ENCODE data around the gene AANAT.

AANAT gene

DNA sequence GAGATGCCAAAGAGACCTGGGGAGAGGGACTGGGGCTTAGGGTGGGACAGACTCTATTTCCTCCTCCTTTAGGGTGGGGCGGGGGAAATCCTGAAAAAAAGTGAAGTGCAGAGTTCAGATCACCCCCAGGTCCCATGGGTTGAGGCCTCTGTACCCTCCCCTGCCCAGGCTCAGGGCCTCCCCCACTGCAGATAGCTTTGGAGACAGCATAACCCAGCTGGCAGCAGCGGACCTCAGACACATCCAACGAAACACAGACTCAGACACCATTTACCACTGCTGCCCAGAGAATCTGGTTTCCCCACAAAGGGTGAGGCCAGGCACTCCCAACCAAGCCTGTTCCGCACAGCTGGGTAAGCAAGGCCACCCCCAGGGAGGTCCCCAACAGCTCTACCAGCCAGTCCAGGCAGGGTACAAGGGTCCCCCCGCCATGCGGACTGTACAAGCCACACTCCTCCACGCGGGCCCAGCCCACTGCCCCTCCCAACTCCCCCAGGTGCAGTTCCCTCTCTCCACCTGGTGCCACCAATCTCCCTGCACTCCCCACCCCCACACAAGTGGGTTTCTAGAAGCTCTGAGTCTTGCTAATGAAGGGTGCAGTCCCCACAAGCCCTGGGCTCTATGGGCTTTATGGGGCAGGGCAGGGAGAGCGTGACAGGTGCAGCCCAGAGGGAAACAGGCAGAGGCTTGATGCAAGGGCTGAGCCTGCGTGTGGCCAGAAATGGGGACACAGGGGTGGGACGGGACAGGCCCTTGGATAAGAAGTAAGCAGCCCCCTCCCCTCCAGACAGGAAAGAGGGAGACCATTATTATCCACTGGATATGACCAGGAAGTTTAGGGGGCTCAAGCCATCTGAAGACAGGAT is 25.0 kb downstream of the AANAT start:
- TF ChIP-seq, protein P1, sequence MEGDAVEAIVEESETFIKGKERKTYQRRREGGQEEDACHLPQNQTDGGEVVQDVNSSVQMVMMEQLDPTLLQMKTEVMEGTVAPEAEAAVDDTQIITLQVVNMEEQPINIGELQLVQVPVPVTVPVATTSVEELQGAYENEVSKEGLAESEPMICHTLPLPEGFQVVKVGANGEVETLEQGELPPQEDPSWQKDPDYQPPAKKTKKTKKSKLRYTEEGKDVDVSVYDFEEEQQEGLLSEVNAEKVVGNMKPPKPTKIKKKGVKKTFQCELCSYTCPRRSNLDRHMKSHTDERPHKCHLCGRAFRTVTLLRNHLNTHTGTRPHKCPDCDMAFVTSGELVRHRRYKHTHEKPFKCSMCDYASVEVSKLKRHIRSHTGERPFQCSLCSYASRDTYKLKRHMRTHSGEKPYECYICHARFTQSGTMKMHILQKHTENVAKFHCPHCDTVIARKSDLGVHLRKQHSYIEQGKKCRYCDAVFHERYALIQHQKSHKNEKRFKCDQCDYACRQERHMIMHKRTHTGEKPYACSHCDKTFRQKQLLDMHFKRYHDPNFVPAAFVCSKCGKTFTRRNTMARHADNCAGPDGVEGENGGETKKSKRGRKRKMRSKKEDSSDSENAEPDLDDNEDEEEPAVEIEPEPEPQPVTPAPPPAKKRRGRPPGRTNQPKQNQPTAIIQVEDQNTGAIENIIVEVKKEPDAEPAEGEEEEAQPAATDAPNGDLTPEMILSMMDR (IDR thresholded peaks at IDR 0.05; ENCODE audit: extremely low read depth, insufficient read depth, missing control alignments) = no peak

DNA sequence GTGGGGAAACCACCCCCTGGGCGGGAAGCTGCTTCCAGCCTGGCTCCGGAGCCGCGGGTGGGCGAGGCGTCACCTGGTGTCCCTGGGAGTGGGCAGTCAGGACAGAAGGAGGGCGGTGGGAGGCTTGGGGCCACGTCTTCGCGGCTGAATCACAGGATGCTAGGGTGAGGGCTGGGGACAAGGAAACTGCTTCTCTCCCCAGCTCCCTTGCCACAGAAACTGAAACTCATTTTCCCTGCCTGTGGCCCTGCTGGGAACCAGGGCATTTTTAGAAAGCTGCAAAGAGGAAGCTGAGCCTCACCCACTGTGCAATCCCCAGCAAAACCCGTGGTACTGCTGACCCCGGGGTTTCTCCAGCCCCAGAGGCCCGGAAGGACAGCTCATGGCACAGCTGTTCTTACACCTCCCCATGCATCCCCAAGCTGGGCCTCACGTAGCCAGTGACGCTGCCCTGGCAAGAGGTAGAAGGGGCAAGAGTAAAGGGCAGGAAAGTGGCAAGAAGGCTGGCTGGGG is 25.6 kb downstream of the AANAT start:
- DNase-seq (ENCODE audit: low spot score) = peak; percentile 70

More for the DNA sequence above, 25.0 kb downstream of the AANAT start:
- peak; percentile 65 for DNase-seq (ENCODE audit: low spot score)
- in situ Hi-C loops (cut with MboI; ENCODE audit: low pct_unique_long_range_greater_than_20kb, low sequenced_read_pairs, unreplicated experiment) = no loop called here

GRCh38 chr17:76493505-76494167 is 26.2 kb downstream of the AANAT start:
- in situ Hi-C loops (cut with MboI; ENCODE audit: low pct_unique_long_range_greater_than_20kb, low sequenced_read_pairs, unreplicated experiment) = no loop called here
- TF ChIP-seq, protein P1 (IDR thresholded peaks at IDR 0.05; ENCODE audit: extremely low read depth, insufficient read depth, missing control alignments) = no peak
- no peak for DNase-seq (ENCODE audit: low spot score)

More for the DNA sequence above, 25.6 kb downstream of the AANAT start:
- in situ Hi-C loops (cut with MboI; ENCODE audit: low pct_unique_long_range_greater_than_20kb, low sequenced_read_pairs, unreplicated experiment) = no loop called here
- TF ChIP-seq, protein P1 (IDR thresholded peaks at IDR 0.05; ENCODE audit: extremely low read depth, insufficient read depth, missing control alignments) = no peak

DNA sequence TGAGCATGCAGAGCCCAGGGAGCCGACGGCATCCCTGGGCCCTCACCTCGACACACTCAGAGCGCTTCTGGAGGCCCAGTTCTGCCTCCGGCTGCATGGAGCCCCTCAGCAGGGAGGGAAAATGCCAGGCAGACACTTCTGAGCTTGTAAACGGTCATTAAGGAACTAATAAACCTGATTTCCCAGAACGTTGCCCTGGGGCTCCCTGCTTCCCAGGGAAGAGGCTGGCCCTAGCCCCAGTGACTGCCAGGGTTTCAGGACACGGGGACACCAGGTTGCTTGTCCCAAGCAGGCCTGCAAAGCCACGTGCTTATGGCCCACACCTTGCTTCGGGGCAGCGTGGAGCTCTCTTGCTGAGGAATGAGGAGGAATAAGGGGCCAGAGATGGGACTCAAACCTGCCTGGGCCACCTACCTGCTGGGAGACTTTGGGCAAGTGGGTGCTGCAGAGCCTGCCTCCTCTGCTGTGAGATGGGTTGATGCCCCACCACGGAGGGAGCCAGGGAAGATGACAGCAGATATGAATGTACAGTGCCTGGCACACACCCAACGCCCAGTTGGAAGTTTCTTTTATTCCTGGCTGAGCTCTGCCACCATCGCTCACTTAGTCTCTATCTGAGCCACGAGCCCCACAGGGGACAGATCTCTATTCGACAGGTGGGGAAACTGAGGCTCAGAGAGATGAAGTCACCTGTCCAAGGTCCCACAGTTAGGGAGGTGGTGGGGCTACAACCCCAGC is 28.4 kb downstream of the AANAT start:
- in situ Hi-C loops (cut with MboI; ENCODE audit: low pct_unique_long_range_greater_than_20kb, low sequenced_read_pairs, unreplicated experiment) = no loop called here
- no peak for DNase-seq (ENCODE audit: low spot score)
- TF ChIP-seq, protein P1 (IDR thresholded peaks at IDR 0.05; ENCODE audit: extremely low read depth, insufficient read depth, missing control alignments) = no peak

GRCh38 chr17:76496464-76496863 is 29.1 kb downstream of the AANAT start:
- TF ChIP-seq, protein P1 (IDR thresholded peaks at IDR 0.05; ENCODE audit: extremely low read depth, insufficient read depth, missing control alignments) = no peak

GRCh38 chr17:76497699-76497978 is 30.2 kb downstream of the AANAT start:
- no peak for DNase-seq (ENCODE audit: low spot score)
- in situ Hi-C loops (cut with MboI; ENCODE audit: low pct_unique_long_range_greater_than_20kb, low sequenced_read_pairs, unreplicated experiment) = no loop called here
- TF ChIP-seq, protein P1 (IDR thresholded peaks at IDR 0.05; ENCODE audit: extremely low read depth, insufficient read depth, missing control alignments) = no peak

More at GRCh38 chr17:76496464-76496863, 29.1 kb downstream of the AANAT start:
- DNase-seq (ENCODE audit: low spot score) = peak; percentile 57
- in situ Hi-C loops (cut with MboI; ENCODE audit: low pct_unique_long_range_greater_than_20kb, low sequenced_read_pairs, unreplicated experiment) = no loop called here
